Adrenal gland (tissue), 5 donors: ENCODE results near the gene CPM.

Source experiments
- CTCF ChIP-seq, 6 experiments: fragments of 450-650 bp in 4 of 6; fragments of 200-600 bp in 2 of 6; sonication (generic) in 1 of 6; IDR thresholded peaks; 1 replicate in 5 of 6; 2 replicates in 1 of 6; pipeline versions ENCODE4 v1.5.1 to v1.8.0; 2016 to 2021; ENCODE audit warnings: antibody characterized with exemption in 6 of 6, mild to moderate bottlenecking in 2 of 6, moderate library complexity in 1 of 6
- POLR2A ChIP-seq, 2 donors: fragments of 450-650 bp; IDR thresholded peaks; one replicate each; pipeline ENCODE4 v1.6.1; 2017; ENCODE audit warnings: antibody characterized with exemption in 2 of 2, mild to moderate bottlenecking in 2 of 2, moderate library complexity in 1 of 2
- donor health status: DM: no; HTN: no; CAD: no.

GRCh38 chr12:68886636-68887572 is 46.1 kb downstream of the CPM start:
- TF ChIP-seq CTCF (IDR thresholded peaks at IDR 0.05): no peak
- TF ChIP-seq POLR2A (IDR thresholded peaks at IDR 0.05): no peak
